ENCODE data around the gene SNAP25. TPM values are rescaled to one million over a fixed set of nuclear protein-coding genes. Genes with fewer than 3 reads are reported as not detected.

SNAP25 gene
- total and polyA plus RNA-seq, 9 donors: 5.1 to 19.8 (median 11.3) TPM

- Histone ChIP-seq H3K9me3 (no peaks in the 10 kb centered on the region), H3K4me3 (no peak overlapping the region), H3K4me1 (ENCODE audit: insufficient read depth) (no peaks in the 10 kb centered on the region), H3K27me3 (no peaks in the 10 kb centered on the region), H3K27ac (no peak overlapping the region), H3K36me3 (no peaks in the 10 kb centered on the region)
- DNase-seq: no peak
- TF ChIP-seq POLR2A (IDR thresholded peaks at IDR 0.05) (no peak), CTCF (IDR thresholded peaks at IDR 0.05) (no peak), EP300 (IDR thresholded peaks at IDR 0.05) (no peak)
- intact Hi-C loops (cut with DNase I): no loop called here
- WGBS, 3 donors: 86 to 90% (median 88%) methylated on average over 7 of the region's 7 CpGs
Observed at GRCh38 chr20:10263385-10264165, 44.9 kb downstream of the SNAP25 start.

DNA sequence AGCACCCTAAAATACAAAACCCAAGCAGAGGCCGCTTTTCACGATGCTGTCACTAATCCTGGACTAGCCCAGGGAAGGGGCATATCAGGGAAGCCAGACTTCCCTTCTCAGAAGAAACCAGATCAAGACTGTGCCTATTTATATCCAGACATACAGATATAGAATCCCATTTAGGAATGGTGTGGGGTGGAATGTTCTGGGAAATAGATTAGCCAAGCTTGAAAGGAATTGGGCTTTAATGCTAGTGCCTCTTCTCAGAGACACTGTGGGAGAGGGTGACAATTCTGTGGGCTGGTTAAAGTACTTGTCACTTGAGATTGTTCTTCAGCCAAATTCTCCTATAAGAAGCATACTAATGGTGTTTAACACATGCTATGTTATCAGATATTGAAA lies 45.5 kb downstream of the SNAP25 start:
- no peak overlapping the region for H3K27ac ChIP-seq
- H3K9me3 ChIP-seq: no peaks in the 10 kb centered on the region
- no peak for DNase-seq
- no peak overlapping the region for H3K4me3 ChIP-seq
- intact Hi-C loops (cut with DNase I): no loop called here
- TF ChIP-seq POLR2A (IDR thresholded peaks at IDR 0.05) (no peak), CTCF (IDR thresholded peaks at IDR 0.05) (no peak), EP300 (IDR thresholded peaks at IDR 0.05) (no peak)
- no peaks in the 10 kb centered on the region for H3K36me3 ChIP-seq
- no peaks in the 10 kb centered on the region for H3K4me1 ChIP-seq (ENCODE audit: insufficient read depth)
- no peaks in the 10 kb centered on the region for H3K27me3 ChIP-seq
- 71 to 85% (median 79%) methylated on average over 2 of the region's 2 CpGs for WGBS, 3 donors

DNA sequence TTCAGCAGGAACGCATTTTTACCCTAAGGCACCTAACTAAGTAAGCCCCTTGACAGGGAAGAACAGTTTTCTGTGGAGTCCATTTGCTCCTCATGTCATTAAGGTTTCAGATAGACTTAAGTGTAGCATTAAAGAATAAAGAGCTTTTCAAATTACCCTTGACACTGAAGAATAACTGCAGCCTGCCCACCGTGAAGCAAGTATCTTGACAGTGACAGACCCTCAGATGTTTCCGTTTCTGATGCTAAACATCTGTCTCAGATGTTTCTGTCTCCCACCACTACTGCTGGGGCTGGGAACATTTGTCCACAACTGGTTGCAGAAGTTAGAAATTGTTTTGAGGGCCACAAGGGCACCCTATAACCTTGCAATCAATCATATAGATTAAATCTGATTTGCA lies 50.0 kb downstream of the SNAP25 start:
- WGBS, 3 donors: 73 to 81% (median 80%) methylated on average over 3 of the region's 3 CpGs
- intact Hi-C loops (cut with DNase I): no loop called here

DNA sequence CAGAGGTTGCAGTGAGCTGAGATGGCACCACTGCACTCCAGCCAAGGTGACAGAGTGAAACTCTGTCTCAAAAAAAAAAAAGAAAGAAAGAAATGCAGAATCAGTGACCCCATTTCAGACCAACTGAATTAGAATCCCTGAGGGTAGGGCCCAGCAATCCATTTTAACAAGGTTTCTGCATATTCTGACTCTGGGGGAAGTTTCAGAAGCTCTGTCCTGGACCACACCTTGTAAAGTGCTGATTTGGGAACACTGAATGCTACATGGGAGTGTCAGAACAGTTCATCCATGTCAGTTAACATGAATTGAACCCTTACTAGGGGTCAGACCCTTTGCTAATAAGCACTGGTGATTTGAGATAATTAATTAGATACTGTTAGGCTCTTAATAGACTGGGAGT lies 52.0 kb downstream of the SNAP25 start:
- Histone ChIP-seq H3K4me3 (no peak overlapping the region), H3K9me3 (no peaks in the 10 kb centered on the region), H3K4me1 (ENCODE audit: insufficient read depth) (no peaks in the 10 kb centered on the region), H3K27ac (no peak overlapping the region), H3K27me3 (no peaks in the 10 kb centered on the region), H3K36me3 (no peaks in the 10 kb centered on the region)
- DNase-seq: no peak
- no peak for TF ChIP-seq EP300 (IDR thresholded peaks at IDR 0.05)
- no peak for TF ChIP-seq CTCF (IDR thresholded peaks at IDR 0.05)
- no peak for TF ChIP-seq POLR2A (IDR thresholded peaks at IDR 0.05)
- intact Hi-C loops (cut with DNase I): no loop called here

More for the DNA sequence above, 50.0 kb downstream of the SNAP25 start:
- no peak for TF ChIP-seq POLR2A (IDR thresholded peaks at IDR 0.05)
- no peak for TF ChIP-seq CTCF (IDR thresholded peaks at IDR 0.05)
- TF ChIP-seq EP300 (IDR thresholded peaks at IDR 0.05): no peak
- no peak overlapping the region for H3K27ac ChIP-seq
- no peak for DNase-seq
- H3K9me3 ChIP-seq: no peaks in the 10 kb centered on the region
- no peak overlapping the region for H3K4me3 ChIP-seq
- no peaks in the 10 kb centered on the region for H3K4me1 ChIP-seq (ENCODE audit: insufficient read depth)
- H3K36me3 ChIP-seq: no peaks in the 10 kb centered on the region
- H3K27me3 ChIP-seq: no peaks in the 10 kb centered on the region

Data from ovary (tissue), 9 donors.